ENCODE results near the gene FMN1.

- TF ChIP-seq CTCF (conservative IDR thresholded peaks at IDR 0.05) (no peak), ZFX (IDR thresholded peaks at IDR 0.05) (no peak)
These were observed 11.9 kb upstream of the FMN1 start for GRCh38 chr15:33206366-33206765.

Data from C4-2B (cell line).